Astrocyte of the spinal cord (primary cell): ENCODE data around the gene IRX6.

Source experiments
- DNase-seq: peaks from one replicate; pipeline ENCODE4 v3.0.0; 2011; ENCODE audit warnings: low read depth, low spot score
- H3K4me3 ChIP-seq: 2 replicates; pipeline ENCODE4 v1.5.1; 2011; ENCODE audit warnings: low read depth, mild to moderate bottlenecking, low read length, moderate library complexity
- in situ Hi-C: cut with HindIII; loops from 2 replicates; pipeline ENCODE4 v1.10.0; 2017; ENCODE audit warnings: low sequenced_read_pairs
- TF ChIP-seq, protein P1 (sequence below): IDR thresholded peaks from 2 replicates; pipeline ENCODE4 v1.5.1; 2012; ENCODE audit warnings: low read depth, mild to moderate bottlenecking, low read length, inconsistent platforms

Gene IRX6

GRCh38 chr16:55350984-55351383, 27.0 kb downstream of the IRX6 start:
- no peak overlapping the region for H3K4me3 ChIP-seq
- in situ Hi-C loops = no loop called here
- DNase-seq = no peak
- TF ChIP-seq, protein P1, sequence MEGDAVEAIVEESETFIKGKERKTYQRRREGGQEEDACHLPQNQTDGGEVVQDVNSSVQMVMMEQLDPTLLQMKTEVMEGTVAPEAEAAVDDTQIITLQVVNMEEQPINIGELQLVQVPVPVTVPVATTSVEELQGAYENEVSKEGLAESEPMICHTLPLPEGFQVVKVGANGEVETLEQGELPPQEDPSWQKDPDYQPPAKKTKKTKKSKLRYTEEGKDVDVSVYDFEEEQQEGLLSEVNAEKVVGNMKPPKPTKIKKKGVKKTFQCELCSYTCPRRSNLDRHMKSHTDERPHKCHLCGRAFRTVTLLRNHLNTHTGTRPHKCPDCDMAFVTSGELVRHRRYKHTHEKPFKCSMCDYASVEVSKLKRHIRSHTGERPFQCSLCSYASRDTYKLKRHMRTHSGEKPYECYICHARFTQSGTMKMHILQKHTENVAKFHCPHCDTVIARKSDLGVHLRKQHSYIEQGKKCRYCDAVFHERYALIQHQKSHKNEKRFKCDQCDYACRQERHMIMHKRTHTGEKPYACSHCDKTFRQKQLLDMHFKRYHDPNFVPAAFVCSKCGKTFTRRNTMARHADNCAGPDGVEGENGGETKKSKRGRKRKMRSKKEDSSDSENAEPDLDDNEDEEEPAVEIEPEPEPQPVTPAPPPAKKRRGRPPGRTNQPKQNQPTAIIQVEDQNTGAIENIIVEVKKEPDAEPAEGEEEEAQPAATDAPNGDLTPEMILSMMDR = no peak

DNA sequence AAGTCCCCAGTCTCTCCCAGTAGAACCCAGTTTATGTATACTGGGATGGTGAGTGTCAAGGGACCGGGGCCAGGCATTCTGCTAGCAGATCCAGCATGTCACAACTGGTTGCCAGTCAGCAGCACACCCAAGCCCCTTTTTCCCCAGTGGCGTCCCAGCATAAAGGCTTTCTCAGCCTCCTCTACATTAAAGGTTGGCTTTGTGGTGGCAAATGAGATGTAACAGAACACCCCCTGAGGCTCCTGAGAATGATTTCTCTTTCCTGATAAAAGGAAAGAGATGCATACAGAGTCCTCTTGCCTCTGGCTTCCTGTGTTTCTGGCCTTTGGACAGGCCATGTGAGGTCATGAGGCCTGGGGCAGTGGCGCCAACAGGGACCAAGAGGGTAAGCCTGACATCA, 27.9 kb downstream of the IRX6 start:
- no peak for DNase-seq
- no peak overlapping the region for H3K4me3 ChIP-seq
- in situ Hi-C loops = no loop called here
- TF ChIP-seq, protein P1 = no peak

GRCh38 chr16:55357241-55357640, 33.2 kb downstream of the IRX6 start:
- in situ Hi-C loops = no loop called here
- DNase-seq = no peak
- H3K4me3 ChIP-seq = no peak overlapping the region
- TF ChIP-seq, protein P1 = no peak

- in situ Hi-C loops = no loop called here
- TF ChIP-seq, protein P1 = no peak
- no peak for DNase-seq
- no peak overlapping the region for H3K4me3 ChIP-seq
Observed at GRCh38 chr16:55359946-55360345, 35.9 kb downstream of the IRX6 start.

DNA sequence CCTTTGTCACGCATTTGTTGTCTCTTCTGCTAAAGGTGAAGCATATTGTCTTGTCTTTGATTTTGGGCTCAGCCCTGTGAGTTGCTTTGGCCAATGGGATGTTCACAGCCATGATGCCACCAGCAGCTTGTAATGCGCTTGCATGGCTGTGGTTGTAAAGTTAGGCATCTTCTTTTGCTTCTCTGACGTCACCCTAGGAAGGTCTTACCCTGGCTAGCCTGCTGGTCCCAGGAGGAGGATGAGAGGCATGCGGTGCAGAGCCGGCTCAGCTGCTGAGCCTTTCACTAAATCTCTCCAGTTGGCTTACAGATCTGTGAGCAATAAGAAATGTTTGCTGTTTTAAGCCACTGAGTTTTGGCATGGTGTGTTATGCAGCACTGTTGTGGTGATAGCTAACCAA, 40.8 kb downstream of the IRX6 start:
- no peak overlapping the region for H3K4me3 ChIP-seq
- no peak for DNase-seq
- in situ Hi-C loops = no loop called here
- TF ChIP-seq, protein P1 = no peak

DNA sequence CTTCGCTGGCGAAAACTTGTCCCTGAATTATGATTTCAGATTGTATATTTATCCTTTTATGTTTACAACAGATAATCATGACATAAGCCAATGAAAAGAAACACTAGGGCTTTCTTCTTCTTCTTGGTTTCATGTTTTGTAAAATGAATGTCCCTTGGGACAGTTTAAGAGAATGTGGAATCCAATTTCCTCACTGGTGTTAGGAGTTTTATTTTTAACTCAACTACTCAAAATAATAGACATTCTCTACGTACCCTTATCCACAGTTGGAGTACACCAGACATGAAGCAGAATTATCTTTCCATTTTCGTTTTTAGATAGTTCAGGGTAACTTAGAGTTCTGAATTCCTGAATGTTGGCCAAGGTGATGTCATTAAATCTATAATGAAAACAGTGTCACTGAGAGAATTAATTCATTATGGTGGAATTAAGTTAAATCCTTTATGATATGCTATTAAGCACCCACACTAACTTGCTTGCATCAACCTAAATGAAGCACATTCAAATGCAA, 43.4 kb downstream of the IRX6 start:
- no peak overlapping the region for H3K4me3 ChIP-seq
- in situ Hi-C loops = no loop called here
- TF ChIP-seq, protein P1 = no peak
- DNase-seq = no peak
